Measurements from ENCODE around the gene KCNQ1. TPM values are rescaled to one million over a fixed set of nuclear protein-coding genes. Genes with fewer than 3 reads are reported as not detected.
"Not testable (repeated sequence)": the region's sequence is repeated elsewhere in the genome, so short reads cannot be mapped to it uniquely, and the experiment has no call there.

Gene KCNQ1
- total RNA-seq, 2 experiments from 2014 or later = 8.7 to 9.5 TPM

- no peak for TF ChIP-seq CTCF (IDR thresholded peaks at IDR 0.05)
- DNase-seq (no peak), ATAC-seq (no peak)
- H3K4me1 Mint-ChIP-seq (ENCODE audit: low read depth) = peaks cover 26% of the 10 kb centered on the region
- peaks cover 20% of the 10 kb centered on the region for H3K9me3 Mint-ChIP-seq
- H3K27me3 Mint-ChIP-seq = no peaks in the 10 kb centered on the region
- H3K27ac Mint-ChIP-seq = no peak overlapping the region
- intact Hi-C loops (cut with micrococcal nuclease) = no loop called here
- no peak overlapping the region for H3K4me3 Mint-ChIP-seq
- ChIA-PET CTCF (no interaction called here), POLR2A (no interaction called here)
- H3K36me3 Mint-ChIP-seq (ENCODE audit: low read depth) = peaks cover 26% of the 10 kb centered on the region
Measured at GRCh38 chr11:2477254-2477653, 32.4 kb downstream of the KCNQ1 start.

GRCh38 chr11:2477936-2478335 lies 33.1 kb downstream of the KCNQ1 start:
- H3K27ac Mint-ChIP-seq = no peak overlapping the region

GRCh38 chr11:2480067-2480873 lies 35.5 kb downstream of the KCNQ1 start:
- H3K27me3 Mint-ChIP-seq; intact Hi-C loops (cut with micrococcal nuclease); DNase-seq: not testable (repeated sequence)
- Mint-ChIP-seq H3K4me3 (peak overlapping the region; percentile 53), H3K36me3 (ENCODE audit: low read depth) (peaks cover 33% of the 10 kb centered on the region), H3K4me1 (ENCODE audit: low read depth) (peaks cover 25% of the 10 kb centered on the region), H3K9me3 (peaks cover 20% of the 10 kb centered on the region), H3K27ac (peak overlapping the region; percentile 82)
- CTCF ChIA-PET = interaction anchor here (1.3 kb wide), 1 partner anchor 53 kb away, joined by 3 read pairs; no protein-coding TSS in a partner anchor
- ATAC-seq = peak; percentile 49
- POLR2A ChIA-PET = interaction anchor here (0.6 to 1.2 kb wide), 2 partner anchors 13 to 37 kb away, joined by 3 read pairs; no protein-coding TSS in a partner anchor

More at GRCh38 chr11:2477936-2478335, 33.1 kb downstream of the KCNQ1 start:
- H3K4me1 Mint-ChIP-seq (ENCODE audit: low read depth) = peaks cover 25% of the 10 kb centered on the region
- H3K4me3 Mint-ChIP-seq = no peak overlapping the region
- H3K9me3 Mint-ChIP-seq = peaks cover 20% of the 10 kb centered on the region
- intact Hi-C loops (cut with micrococcal nuclease) = no loop called here
- CTCF ChIA-PET = no interaction called here
- ATAC-seq (no peak), DNase-seq (no peak)
- TF ChIP-seq CTCF (IDR thresholded peaks at IDR 0.05) = no peak
- peaks cover 26% of the 10 kb centered on the region for H3K36me3 Mint-ChIP-seq (ENCODE audit: low read depth)
- H3K27me3 Mint-ChIP-seq = no peaks in the 10 kb centered on the region
- POLR2A ChIA-PET = interaction anchor here (1.0 kb wide), 1 partner anchor 11 kb away, joined by 3 read pairs; no protein-coding TSS in a partner anchor

- ATAC-seq (peak; percentile 82), DNase-seq (peak; percentile 39)
- peak overlapping the region; percentile 82 for H3K27ac Mint-ChIP-seq
- TF ChIP-seq CTCF (IDR thresholded peaks at IDR 0.05) = no peak
- ChIA-PET POLR2A (interaction anchor here (0.7 kb wide), 1 partner anchor 81 kb away, joined by 3 read pairs; no protein-coding TSS in a partner anchor), CTCF (no interaction called here)
- H3K9me3 Mint-ChIP-seq = peaks cover 23% of the 10 kb centered on the region
- H3K27me3 Mint-ChIP-seq = no peaks in the 10 kb centered on the region
- H3K4me1 Mint-ChIP-seq (ENCODE audit: low read depth) = peaks cover 25% of the 10 kb centered on the region
- intact Hi-C loops (cut with micrococcal nuclease) = no loop called here
- H3K36me3 Mint-ChIP-seq (ENCODE audit: low read depth) = peaks cover 37% of the 10 kb centered on the region
- H3K4me3 Mint-ChIP-seq = peak overlapping the region; percentile 53
Measured at GRCh38 chr11:2480874-2481220, 36.0 kb downstream of the KCNQ1 start.

- Mint-ChIP-seq H3K4me3 (peak overlapping the region; percentile 53), H3K36me3 (ENCODE audit: low read depth) (peaks cover 39% of the 10 kb centered on the region), H3K4me1 (ENCODE audit: low read depth) (peaks cover 25% of the 10 kb centered on the region), H3K27me3 (no peaks in the 10 kb centered on the region), H3K27ac (peak overlapping the region; percentile 82), H3K9me3 (peaks cover 25% of the 10 kb centered on the region)
- CTCF ChIA-PET = interaction anchor here (0.9 to 1.1 kb wide), 2 partner anchors 36 to 52 kb away, joined by 3 to 4 read pairs; partner anchors contain the start of genes KCNQ1 and TRPM5
- POLR2A ChIA-PET = interaction anchor here (0.7 kb wide), 1 partner anchor 82 kb away, joined by 3 read pairs; no protein-coding TSS in a partner anchor
- no peak for TF ChIP-seq CTCF (IDR thresholded peaks at IDR 0.05)
- ATAC-seq = peak; percentile 73
- peak; percentile 62 for DNase-seq
- intact Hi-C loops (cut with micrococcal nuclease) = no loop called here
Measured at GRCh38 chr11:2481253-2481652, 36.4 kb downstream of the KCNQ1 start.

All from activated CD8-positive, alpha-beta T cell treated with anti-CD3 and anti-CD28 coated beads for 36 hours (primary cell).